Stimulated activated naive CD8-positive, alpha-beta T cell treated with anti-CD3 and anti-CD28 coated beads, Interleukin-15, amount 100 ng/mL, for 72 hours (primary cell): ENCODE results near the gene MYOZ2.

Source experiments
- ATAC-seq: fragments of 150-1000 bp; cut with Tn5 transposase; 2 replicates; pipeline ENCODE4 v1.10.0; 2021; ENCODE audit warnings: mild to moderate bottlenecking, moderate library complexity
- DNase-seq, 2 donors: peaks; one replicate each; pipeline ENCODE4 v3.0.0; 2021 to 2022
- H3K27ac Mint-ChIP-seq, 2 donors: one replicate each; pipeline ENCODE4 v1.8.0; 2022; ENCODE audit warnings: mild to moderate bottlenecking in 2 of 2, mixed read lengths in 2 of 2, moderate library complexity in 2 of 2
- H3K27me3 Mint-ChIP-seq: one replicate; pipeline ENCODE4 v1.8.0; 2022; ENCODE audit warnings: mixed read lengths
- H3K4me1 Mint-ChIP-seq: one replicate; pipeline ENCODE4 v1.8.0; 2022; ENCODE audit warnings: mild to moderate bottlenecking, mixed read lengths
- H3K4me3 Mint-ChIP-seq, 2 donors: one replicate each; pipeline ENCODE4 v1.8.0; 2022; ENCODE audit warnings: mild to moderate bottlenecking in 2 of 2, mixed read lengths in 2 of 2, moderate library complexity in 1 of 2
- H3K9me3 Mint-ChIP-seq, 2 donors: one replicate each; pipeline ENCODE4 v1.8.0; 2022; ENCODE audit warnings: mixed read lengths in 2 of 2

MYOZ2 gene

DNA sequence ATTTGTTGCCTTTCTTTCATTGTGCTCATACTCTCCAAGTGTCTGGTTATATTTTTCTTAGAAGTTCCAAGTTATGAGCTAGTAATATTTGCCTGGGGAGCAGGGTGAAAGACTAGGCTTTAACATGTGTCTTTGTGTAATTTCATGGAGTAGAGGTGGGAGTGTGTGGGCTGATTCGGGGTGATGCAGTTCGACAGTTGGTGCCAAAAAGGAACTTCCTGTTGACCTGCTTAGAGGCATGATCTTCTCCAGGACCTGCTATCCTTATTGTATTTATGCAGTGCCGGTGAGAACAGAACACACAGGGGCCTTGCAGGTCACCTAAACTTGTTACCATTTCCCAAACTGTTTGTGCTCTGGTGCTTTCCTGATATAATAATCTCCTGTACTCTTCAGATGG lies 98.1 kb downstream of the MYOZ2 start:
- H3K27me3 Mint-ChIP-seq = no peaks in the 10 kb centered on the region
- DNase-seq (no peak), ATAC-seq (no peak)
- H3K4me3 Mint-ChIP-seq = peak overlapping the region; percentile 68 to 73
- H3K4me1 Mint-ChIP-seq = peaks cover 56% of the 10 kb centered on the region
- H3K9me3 Mint-ChIP-seq = no peaks in the 10 kb centered on the region
- peak overlapping the region in 1 of 2 donors; percentile 68 for H3K27ac Mint-ChIP-seq

DNA sequence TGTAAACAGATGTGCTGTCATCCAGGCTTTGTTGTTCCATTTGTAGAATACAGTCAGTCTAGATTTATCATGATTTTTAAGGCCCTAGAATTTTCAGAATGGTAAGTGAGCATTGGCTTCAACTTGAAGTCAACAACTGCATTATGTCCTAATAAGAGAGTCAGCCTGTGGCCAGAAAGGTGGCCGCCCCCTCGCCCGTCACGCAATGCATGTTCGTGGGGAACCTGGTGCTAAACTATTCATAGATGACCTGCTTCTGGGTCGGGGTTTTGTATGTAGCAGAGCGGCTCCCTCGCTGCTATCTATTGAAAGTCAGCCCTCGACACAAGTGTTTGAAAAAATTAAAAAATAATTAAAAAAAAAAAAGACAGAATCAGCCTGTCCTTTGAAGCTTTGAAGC lies 101.6 kb downstream of the MYOZ2 start:
- ATAC-seq (no peak), DNase-seq (no peak)
- Mint-ChIP-seq H3K4me1 (peaks cover 48% of the 10 kb centered on the region), H3K4me3 (no peak overlapping the region), H3K27ac (no peak overlapping the region), H3K9me3 (no peaks in the 10 kb centered on the region), H3K27me3 (no peaks in the 10 kb centered on the region)
